Measurements from ENCODE around the gene SIK2.

Gene SIK2

GRCh38 chr11:111719379-111719778 lies 117.1 kb downstream of the SIK2 start:
- no peak overlapping the region for H3K4me3 ChIP-seq (ENCODE audit: low read length)
- DNase-seq (ENCODE audit: low read depth, low spot score) = no peak

GRCh38 chr11:111720801-111721494 lies 118.7 kb downstream of the SIK2 start:
- no peak overlapping the region for H3K4me3 ChIP-seq (ENCODE audit: low read length)
- no peak for DNase-seq (ENCODE audit: low read depth, low spot score)

- no peak overlapping the region for H3K4me3 ChIP-seq (ENCODE audit: low read length)
- DNase-seq (ENCODE audit: low read depth, low spot score) = no peak
Observed at GRCh38 chr11:111722501-111722900, 120.3 kb downstream of the SIK2 start.

GRCh38 chr11:111723595-111723994 lies 121.3 kb downstream of the SIK2 start:
- DNase-seq (ENCODE audit: low read depth, low spot score) = no peak
- no peak overlapping the region for H3K4me3 ChIP-seq (ENCODE audit: low read length)

- no peak overlapping the region for H3K4me3 ChIP-seq (ENCODE audit: low read length)
- DNase-seq (ENCODE audit: low read depth, low spot score) = no peak
Observed at GRCh38 chr11:111724615-111725129, 122.4 kb downstream of the SIK2 start.

- no peak overlapping the region for H3K4me3 ChIP-seq (ENCODE audit: low read length)
- DNase-seq (ENCODE audit: low read depth, low spot score) = no peak
Observed at GRCh38 chr11:111725621-111726020, 123.4 kb downstream of the SIK2 start.

GRCh38 chr11:111726301-111726713 lies 124.1 kb downstream of the SIK2 start:
- DNase-seq (ENCODE audit: low read depth, low spot score) = no peak

GRCh38 chr11:111727431-111727830 lies 125.2 kb downstream of the SIK2 start:
- no peak overlapping the region for H3K4me3 ChIP-seq (ENCODE audit: low read length)
- no peak for DNase-seq (ENCODE audit: low read depth, low spot score)

More at GRCh38 chr11:111726301-111726713, 124.1 kb downstream of the SIK2 start:
- no peak overlapping the region for H3K4me3 ChIP-seq (ENCODE audit: low read length)

GRCh38 chr11:111729071-111729830 lies 127.0 kb downstream of the SIK2 start:
- no peak for DNase-seq (ENCODE audit: low read depth, low spot score)
- H3K4me3 ChIP-seq (ENCODE audit: low read length) = no peak overlapping the region

GRCh38 chr11:111729831-111730311 lies 127.6 kb downstream of the SIK2 start:
- DNase-seq (ENCODE audit: low read depth, low spot score) = no peak

GRCh38 chr11:111730871-111731591 lies 128.8 kb downstream of the SIK2 start:
- no peak for DNase-seq (ENCODE audit: low read depth, low spot score)
- H3K4me3 ChIP-seq (ENCODE audit: low read length) = no peak overlapping the region

More at GRCh38 chr11:111729831-111730311, 127.6 kb downstream of the SIK2 start:
- no peak overlapping the region for H3K4me3 ChIP-seq (ENCODE audit: low read length)

GRCh38 chr11:111731821-111732220 lies 129.6 kb downstream of the SIK2 start:
- no peak overlapping the region for H3K4me3 ChIP-seq (ENCODE audit: low read length)
- no peak for DNase-seq (ENCODE audit: low read depth, low spot score)

- no peak overlapping the region for H3K4me3 ChIP-seq (ENCODE audit: low read length)
- no peak for DNase-seq (ENCODE audit: low read depth, low spot score)
Observed at GRCh38 chr11:111733016-111733415, 130.8 kb downstream of the SIK2 start.

GRCh38 chr11:111733611-111734088 lies 131.4 kb downstream of the SIK2 start:
- no peak for DNase-seq (ENCODE audit: low read depth, low spot score)
- H3K4me3 ChIP-seq (ENCODE audit: low read length) = no peak overlapping the region

- DNase-seq (ENCODE audit: low read depth, low spot score) = no peak
- H3K4me3 ChIP-seq (ENCODE audit: low read length) = no peak overlapping the region
Observed at GRCh38 chr11:111734101-111734953, 132.1 kb downstream of the SIK2 start.

- no peak overlapping the region for H3K4me3 ChIP-seq (ENCODE audit: low read length)
- DNase-seq (ENCODE audit: low read depth, low spot score) = no peak
Observed at GRCh38 chr11:111734954-111735261, 132.7 kb downstream of the SIK2 start.

GRCh38 chr11:111735262-111736116 lies 133.2 kb downstream of the SIK2 start:
- H3K4me3 ChIP-seq (ENCODE audit: low read length) = no peak overlapping the region
- no peak for DNase-seq (ENCODE audit: low read depth, low spot score)

GRCh38 chr11:111736181-111736590 lies 133.9 kb downstream of the SIK2 start:
- DNase-seq (ENCODE audit: low read depth, low spot score) = no peak
- no peak overlapping the region for H3K4me3 ChIP-seq (ENCODE audit: low read length)
